Motor neuron (in vitro differentiated cells): Measurements from ENCODE around the gene SMLR1. TPM values are rescaled to one million over a fixed set of nuclear protein-coding genes. Genes with fewer than 3 reads are reported as not detected.

Experiments
- ATAC-seq, 8 experiments: fragments of 200-7000 bp; cut with Tn5 transposase; replicated peaks in 6 of 8; 2 replicates each; pipeline ENCODE4 v1.8.0; 2021; ENCODE audit warnings: mild to moderate bottlenecking in 8 of 8, moderate library complexity in 8 of 8
- H3K27ac ChIP-seq, 2 donors: fragments of 250-450 bp; sonication (Bioruptor Pico); 2 replicates each; pipeline ENCODE4 v1.9.0; 2021; ENCODE audit warnings: antibody characterized with exemption in 2 of 2, mild to moderate bottlenecking in 2 of 2, moderate library complexity in 1 of 2
- H3K4me1 ChIP-seq, 2 donors: fragments of 250-450 bp; sonication (Bioruptor Pico); replicated peaks in 1 of 2; 2 replicates each; pipeline ENCODE4 v1.6.1; 2021; ENCODE audit warnings: antibody characterized with exemption in 2 of 2, mild to moderate bottlenecking in 2 of 2, moderate library complexity in 1 of 2
- H3K4me3 ChIP-seq, 5 donors: fragments of 250-450 bp; sonication (Bioruptor Pico); 2 replicates each; pipeline ENCODE4 v1.9.0; 2021; ENCODE audit warnings: antibody characterized with exemption in 5 of 5, mild to moderate bottlenecking in 5 of 5, moderate library complexity in 4 of 5
- WGBS, 10 experiments: fragments of 450-650 bp; shearing (Covaris generic); methylation state at CpG; one replicate each; pipeline ENCODE4 v1.0.0; 2022; 5-methylcytosine and 5-hydroxymethylcytosine counted together
- in situ Hi-C, 9 experiments: fragments of 400-800 bp; cut with MboI; loops; one replicate each; pipeline ENCODE4 v1.15.0; 2021; ENCODE audit warnings: low sequenced_read_pairs in 9 of 9, low pct_unique_long_range_greater_than_20kb in 2 of 9; ENCODE audit not compliant: unreplicated experiment in 9 of 9
- total RNA-seq, 8 experiments: library from RNA; unstranded; fragments of 300-600 nt; gene quantifications; 2 replicates each; pipeline versions ENCODE4 v1.2.3 to v1.2.4, GENCODE V29; 2022

The SMLR1 gene
- total RNA-seq, 8 experiments from 2014 or later: 0.11 to 2.1 (median 0.38) TPM

GRCh38 chr6:130847001-130847910, 20.1 kb downstream of the SMLR1 start:
- no peak for ATAC-seq
- WGBS, 10 experiments: 46 to 100% (median 82%) methylated on average over 2 to 7 of the region's 7 CpGs
- H3K4me1 ChIP-seq: peaks cover 9% of the 10 kb centered on the region in 2 donors
- H3K27ac ChIP-seq: no peak overlapping the region
- in situ Hi-C loops: loop anchor here in 4 of 9 experiments (10.0 to 25.0 kb wide), 3 partner anchors 485 to 535 kb away; partner anchors contain the start of gene TMEM200A (in 1 of the 4)
- H3K4me3 ChIP-seq: no peak overlapping the region

GRCh38 chr6:130848945-130849344, 21.7 kb downstream of the SMLR1 start:
- 0 to 100% (median 86%) methylated on average over 1 to 2 of the region's 2 CpGs; no CpG with 5 or more reads in 1 of the 10 experiments for WGBS, 10 experiments
- H3K4me1 ChIP-seq: peaks cover 9 to 14% of the 10 kb centered on the region in 2 donors
- in situ Hi-C loops: loop anchor here in 4 of 9 experiments (10.0 to 25.0 kb wide), 3 partner anchors 487 to 537 kb away; partner anchors contain the start of gene TMEM200A (in 1 of the 4)
- ATAC-seq: peak in 6 of 8 experiments; percentile 28 to 89 (median 49)
- no peak overlapping the region for H3K4me3 ChIP-seq
- H3K27ac ChIP-seq: no peak overlapping the region

- peak in 5 of 8 experiments; percentile 56 to 92 (median 68) for ATAC-seq
These were observed 22.4 kb downstream of the SMLR1 start for GRCh38 chr6:130849594-130849993.

DNA sequence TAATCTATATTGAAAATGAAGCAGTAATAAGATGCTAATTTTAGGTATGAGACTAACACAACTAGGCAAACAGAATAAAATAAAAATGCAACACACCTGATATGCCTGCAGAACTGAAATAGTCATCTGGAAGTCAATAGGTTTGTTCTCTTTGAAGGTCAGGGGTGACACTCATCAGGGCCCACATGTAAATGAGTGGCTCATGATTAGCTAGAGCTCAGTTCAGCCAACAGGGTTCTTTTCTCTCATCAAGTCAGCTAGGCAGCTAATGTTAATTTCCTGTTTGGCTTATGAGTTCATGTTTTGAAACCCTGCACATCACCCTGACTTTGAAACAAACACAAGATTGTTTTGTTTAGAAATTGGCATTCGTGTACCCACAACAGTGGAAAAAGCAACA, 23.8 kb downstream of the SMLR1 start:
- H3K27ac ChIP-seq: no peak overlapping the region
- no peak overlapping the region for H3K4me3 ChIP-seq
- H3K4me1 ChIP-seq: peaks cover 9 to 14% of the 10 kb centered on the region in 2 donors
- in situ Hi-C loops: no loop called here
- ATAC-seq: no peak
- whole genome bisulfite sequencing, 10 experiments: 14 to 100% (median 86%) methylated on average over 1 of the region's 1 CpG; no CpG with 5 or more reads in 3 of the 10 experiments

More at GRCh38 chr6:130849594-130849993, 22.4 kb downstream of the SMLR1 start:
- H3K4me3 ChIP-seq: no peak overlapping the region
- in situ Hi-C loops: loop anchor here in 4 of 9 experiments (10.0 to 25.0 kb wide), 3 partner anchors 487 to 537 kb away; partner anchors contain the start of gene TMEM200A (in 1 of the 4)
- peaks cover 9 to 14% of the 10 kb centered on the region in 2 donors for H3K4me1 ChIP-seq
- no peak overlapping the region for H3K27ac ChIP-seq
- 50 to 100% (median 87%) methylated on average over 1 of the region's 1 CpG; no CpG with 5 or more reads in 2 of the 10 experiments for WGBS, 10 experiments

GRCh38 chr6:130852844-130853554, 25.8 kb downstream of the SMLR1 start:
- in situ Hi-C loops: no loop called here
- ATAC-seq: peak in 1 of 8 experiments; percentile 34

DNA sequence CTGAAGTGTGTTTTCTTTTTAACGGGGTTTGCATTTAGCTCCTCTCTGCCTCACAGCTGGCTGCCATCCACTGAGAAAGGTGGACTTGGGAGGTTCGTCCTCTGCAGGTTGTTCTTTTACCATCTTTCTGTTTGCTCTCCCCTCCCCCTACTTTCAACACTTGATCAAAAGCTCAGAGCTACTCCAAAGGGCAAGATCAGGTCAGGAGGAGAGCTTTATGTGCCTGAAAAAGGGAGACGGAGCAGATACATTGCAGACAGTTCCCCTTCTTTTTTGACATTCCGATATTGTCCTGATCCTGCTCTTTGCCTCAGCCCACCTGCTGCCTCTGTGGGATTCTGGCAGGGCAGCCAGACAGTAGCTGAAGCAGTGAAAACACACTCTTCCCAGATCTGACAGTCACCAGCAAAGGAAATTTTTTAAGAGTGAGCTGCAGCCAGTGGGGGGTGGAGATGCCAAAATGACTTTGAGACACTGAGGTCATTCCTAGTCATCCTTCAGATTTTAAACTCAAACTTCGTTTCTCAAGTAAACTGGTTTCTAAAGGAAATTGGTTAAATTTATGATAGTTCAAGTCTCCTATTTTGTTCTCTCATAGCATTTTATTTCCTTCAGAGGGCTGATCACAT, 26.5 kb downstream of the SMLR1 start:
- Histone ChIP-seq H3K27ac (no peak overlapping the region), H3K4me3 (no peak overlapping the region), H3K4me1 (peaks cover 9 to 14% of the 10 kb centered on the region in 2 donors)
- no peak for ATAC-seq
- 17 to 80% (median 43%) methylated on average over 1 to 5 of the region's 5 CpGs; no CpG with 5 or more reads in 1 of the 10 experiments for WGBS, 10 experiments
- in situ Hi-C loops: no loop called here

More at GRCh38 chr6:130852844-130853554, 25.8 kb downstream of the SMLR1 start:
- peaks cover 9 to 14% of the 10 kb centered on the region in 2 donors for H3K4me1 ChIP-seq
- no peak overlapping the region for H3K27ac ChIP-seq
- WGBS, 10 experiments: 41 to 100% (median 67%) methylated on average over 1 to 7 of the region's 7 CpGs
- H3K4me3 ChIP-seq: no peak overlapping the region

DNA sequence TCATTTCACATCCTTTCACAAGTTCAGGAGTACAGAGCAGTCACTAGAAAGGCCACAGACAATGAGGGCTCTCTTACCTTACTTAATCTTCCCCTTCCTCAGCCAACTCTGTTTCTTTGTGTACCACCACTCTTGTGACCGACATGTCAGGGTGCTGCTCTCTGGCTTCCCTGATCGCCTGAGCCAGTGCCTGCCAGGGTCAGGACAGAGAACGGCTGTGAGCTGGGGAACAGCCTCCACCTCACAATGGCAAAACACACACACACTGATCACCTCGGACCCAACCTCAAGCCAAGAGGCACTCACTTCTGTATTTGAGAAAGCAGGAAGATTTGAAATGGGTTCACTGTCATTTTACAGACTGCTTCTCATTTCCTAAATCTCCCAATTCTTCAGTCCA, 30.8 kb downstream of the SMLR1 start:
- in situ Hi-C loops: no loop called here
- WGBS, 10 experiments: 20 to 100% (median 82%) methylated on average over 1 to 4 of the region's 4 CpGs; no CpG with 5 or more reads in 3 of the 10 experiments

GRCh38 chr6:130858498-130859160, 31.4 kb downstream of the SMLR1 start:
- Histone ChIP-seq H3K4me1 (peaks cover 0 to 2% of the 10 kb centered on the region in 2 donors), H3K27ac (no peak overlapping the region), H3K4me3 (no peak overlapping the region)
- in situ Hi-C loops: no loop called here
- no peak for ATAC-seq
- 8 to 89% (median 63%) methylated on average over 1 to 2 of the region's 2 CpGs; no CpG with 5 or more reads in 1 of the 10 experiments for WGBS, 10 experiments

More for the DNA sequence above, 30.8 kb downstream of the SMLR1 start:
- Histone ChIP-seq H3K4me3 (no peak overlapping the region), H3K27ac (no peak overlapping the region), H3K4me1 (peaks cover 0 to 5% of the 10 kb centered on the region in 2 donors)
- no peak for ATAC-seq

- in situ Hi-C loops: no loop called here
- H3K4me3 ChIP-seq: no peak overlapping the region
- WGBS, 10 experiments: 74 to 100% (median 94%) methylated on average over 2 to 9 of the region's 11 CpGs
- H3K4me1 ChIP-seq: no peaks in the 10 kb centered on the region
- ATAC-seq: no peak
- no peak overlapping the region for H3K27ac ChIP-seq
These were observed 32.1 kb downstream of the SMLR1 start for GRCh38 chr6:130859161-130859867.

DNA sequence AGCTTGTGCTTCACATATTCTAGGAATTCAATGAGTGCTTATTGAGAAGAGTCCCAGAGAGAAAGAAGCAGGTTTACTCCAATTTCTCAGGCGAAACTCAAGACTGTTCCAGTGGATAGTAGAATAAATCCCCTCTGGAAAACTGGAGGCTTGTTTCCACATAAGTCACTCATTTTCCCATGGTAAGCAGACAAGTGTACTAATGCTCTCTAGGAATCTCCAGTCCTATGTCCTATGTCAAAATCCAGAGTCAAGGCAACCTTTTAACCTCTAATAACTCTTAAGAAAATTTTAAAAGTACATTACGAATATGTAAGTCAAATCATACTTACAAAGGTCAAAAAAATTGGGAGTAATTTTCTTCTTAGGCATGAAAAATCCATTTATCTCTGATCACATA, 35.2 kb downstream of the SMLR1 start:
- 83 to 100% (median 97%) methylated on average over 1 to 2 of the region's 2 CpGs for WGBS, 10 experiments
- in situ Hi-C loops: no loop called here
- ATAC-seq: no peak

DNA sequence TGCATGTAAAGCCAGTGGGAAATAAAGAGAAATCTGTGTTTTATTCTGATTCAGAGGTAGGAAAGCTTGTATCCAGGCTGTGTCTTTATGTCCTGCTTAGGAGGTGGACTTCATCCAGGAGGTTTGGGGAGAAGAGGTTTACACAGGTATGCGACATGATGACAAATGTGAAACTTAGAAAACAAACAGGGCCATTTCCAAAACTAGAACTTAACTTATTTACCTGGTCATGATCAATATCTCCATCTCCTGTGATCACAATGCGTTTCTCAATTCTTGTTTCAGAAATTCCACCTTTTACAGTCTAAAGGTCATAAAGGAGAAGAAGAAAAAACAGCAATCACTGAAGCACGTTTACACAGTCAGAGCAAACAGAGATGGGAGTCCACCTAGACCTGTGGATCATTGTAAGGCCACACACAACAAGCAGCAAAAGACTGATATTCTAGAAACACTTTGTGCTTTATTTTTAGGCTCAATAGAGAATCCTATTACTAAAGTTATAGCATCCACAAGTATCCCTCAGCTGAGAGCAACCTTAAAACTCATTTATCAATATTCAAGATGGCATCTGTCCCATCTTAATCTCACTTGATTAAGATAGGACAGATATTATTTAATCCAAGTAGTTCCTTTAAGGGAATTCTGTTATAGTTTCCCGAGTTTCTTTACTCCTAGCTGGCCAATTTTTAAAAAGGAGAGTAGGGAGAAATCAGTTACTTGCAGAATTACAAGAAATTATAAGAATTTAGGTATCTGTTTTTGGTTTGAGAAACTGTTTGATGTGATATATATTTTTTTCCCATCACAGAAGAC, 36.4 kb downstream of the SMLR1 start:
- Histone ChIP-seq H3K27ac (no peak overlapping the region), H3K4me3 (no peak overlapping the region), H3K4me1 (no peaks in the 10 kb centered on the region)
- in situ Hi-C loops: no loop called here
- ATAC-seq: no peak
- 86 to 100% (median 97%) methylated on average over 1 to 4 of the region's 4 CpGs for WGBS, 10 experiments

More for the DNA sequence above, 35.2 kb downstream of the SMLR1 start:
- Histone ChIP-seq H3K4me1 (no peaks in the 10 kb centered on the region), H3K27ac (no peak overlapping the region), H3K4me3 (no peak overlapping the region)
